PC-3 (cell line): ENCODE measurements around the gene HOXD11.

Experiments used
- CTCF ChIP-seq: fragments of 300-600 bp; sonication (generic); conservative IDR thresholded peaks from 2 replicates; pipeline ENCODE4 v1.5.1; 2017; ENCODE audit warnings: antibody characterized with exemption, low read depth, mild to moderate bottlenecking, low read length
- EZH2 ChIP-seq: fragments of 300-600 bp; sonication (generic); IDR thresholded peaks from one replicate; pipeline ENCODE4 v1.6.1; 2017; ENCODE audit warnings: antibody characterized with exemption, mild to moderate bottlenecking, low read length; ENCODE audit not compliant: unreplicated experiment

- TF ChIP-seq CTCF: no peak
- no peak for TF ChIP-seq EZH2
Measured at GRCh38 chr2:176078541-176079284, 28.4 kb upstream of the HOXD11 start.
